ENCODE measurements around the gene SLC9A8.

Gene SLC9A8

DNA sequence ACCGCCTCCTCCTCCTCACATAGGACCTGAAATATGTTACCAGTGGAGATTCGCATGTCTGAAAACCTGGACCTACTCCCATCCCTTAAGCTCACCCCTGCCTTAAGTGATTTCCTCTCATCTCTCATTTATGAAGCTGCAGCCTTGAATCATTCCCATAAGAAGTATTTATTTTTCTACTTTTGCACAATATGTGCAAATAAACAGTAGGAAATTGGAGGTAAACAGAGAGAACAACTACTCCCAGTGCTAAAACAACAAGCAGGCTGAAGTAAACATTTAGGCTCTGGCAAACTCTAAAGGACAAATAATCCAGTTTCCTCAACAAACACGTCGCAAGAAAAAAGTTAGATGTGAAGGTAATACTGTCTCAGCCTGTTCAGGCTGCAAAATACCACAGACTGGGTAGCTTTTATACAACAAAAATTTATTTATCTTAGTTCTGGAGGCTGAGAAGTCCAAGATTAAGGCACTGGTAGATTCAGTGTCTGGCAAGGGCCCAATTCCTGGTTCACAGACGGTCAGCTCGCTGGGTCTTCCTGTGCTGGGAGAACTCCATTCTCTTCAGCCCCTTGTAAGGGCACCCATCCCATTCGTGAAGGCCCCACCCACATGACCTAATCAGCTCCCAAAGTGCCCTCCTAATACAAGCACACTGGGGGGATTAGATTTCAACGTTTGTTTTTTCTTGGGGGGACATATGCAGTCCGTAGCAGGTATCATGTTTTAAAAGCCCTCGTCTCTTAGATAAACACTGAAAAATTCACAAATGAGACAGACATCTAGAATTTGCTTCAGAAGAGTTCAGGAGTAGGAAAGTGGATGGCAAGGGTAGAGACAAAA is 87.1 kb downstream of the SLC9A8 start:
- DNase-seq: peak; percentile 34

DNA sequence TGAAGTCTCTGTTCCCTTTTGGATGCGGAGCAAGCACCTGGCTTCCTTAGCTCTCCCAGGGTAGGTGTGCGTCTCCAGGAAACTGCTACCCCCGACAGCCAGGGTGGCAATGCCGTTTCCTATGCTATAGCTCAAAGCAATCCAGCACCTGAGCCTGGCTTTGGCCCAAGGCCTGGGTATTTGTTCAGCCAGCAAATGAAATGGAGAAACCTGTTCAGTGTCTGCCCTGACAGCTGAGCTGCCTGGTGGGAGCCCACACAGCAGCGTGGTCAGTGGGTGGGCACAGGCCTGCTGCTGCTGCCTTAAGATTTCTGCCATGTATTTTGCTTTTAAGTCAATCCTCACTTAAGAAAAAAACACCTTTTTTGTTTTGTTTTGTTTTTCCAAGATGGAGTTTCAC is 89.0 kb downstream of the SLC9A8 start:
- peak; percentile 9 for DNase-seq

DNA sequence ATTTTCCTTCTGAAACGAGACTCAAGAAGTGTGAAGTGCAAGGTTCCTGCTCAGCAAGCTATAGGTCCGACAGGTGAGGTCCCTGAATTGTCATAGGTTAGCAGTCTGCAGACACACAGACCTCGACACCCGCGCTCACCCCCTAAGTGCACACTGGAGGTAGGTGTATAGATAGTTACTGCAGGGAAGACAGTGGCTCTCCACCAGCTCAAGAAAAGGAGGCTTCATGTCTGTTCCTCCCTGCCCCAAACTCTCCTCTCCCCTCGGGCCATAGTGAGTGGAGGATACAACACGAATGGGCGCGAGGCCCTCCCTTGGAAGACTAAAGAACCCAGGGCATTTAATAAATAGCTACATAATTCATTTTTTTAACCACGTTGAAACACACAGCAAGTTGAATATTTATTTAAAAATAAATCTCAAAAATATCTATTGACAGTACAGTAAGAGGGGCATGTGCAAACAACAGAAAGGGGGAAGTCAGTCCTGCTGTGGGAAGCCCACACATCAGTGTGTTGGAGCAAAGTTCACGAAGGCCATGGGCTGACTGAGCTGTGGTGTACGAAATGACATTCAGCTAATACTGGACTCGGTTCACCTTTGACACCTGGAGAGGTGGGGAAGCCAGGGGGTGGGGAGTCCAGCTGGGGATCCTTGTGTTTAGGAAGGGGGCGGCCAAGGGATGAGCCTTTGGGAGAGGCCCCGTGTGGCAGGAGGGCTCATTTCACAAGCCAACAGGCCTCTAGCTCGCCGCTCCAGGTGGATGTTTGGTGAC is 92.0 kb downstream of the SLC9A8 start:
- no peak for DNase-seq

DNA sequence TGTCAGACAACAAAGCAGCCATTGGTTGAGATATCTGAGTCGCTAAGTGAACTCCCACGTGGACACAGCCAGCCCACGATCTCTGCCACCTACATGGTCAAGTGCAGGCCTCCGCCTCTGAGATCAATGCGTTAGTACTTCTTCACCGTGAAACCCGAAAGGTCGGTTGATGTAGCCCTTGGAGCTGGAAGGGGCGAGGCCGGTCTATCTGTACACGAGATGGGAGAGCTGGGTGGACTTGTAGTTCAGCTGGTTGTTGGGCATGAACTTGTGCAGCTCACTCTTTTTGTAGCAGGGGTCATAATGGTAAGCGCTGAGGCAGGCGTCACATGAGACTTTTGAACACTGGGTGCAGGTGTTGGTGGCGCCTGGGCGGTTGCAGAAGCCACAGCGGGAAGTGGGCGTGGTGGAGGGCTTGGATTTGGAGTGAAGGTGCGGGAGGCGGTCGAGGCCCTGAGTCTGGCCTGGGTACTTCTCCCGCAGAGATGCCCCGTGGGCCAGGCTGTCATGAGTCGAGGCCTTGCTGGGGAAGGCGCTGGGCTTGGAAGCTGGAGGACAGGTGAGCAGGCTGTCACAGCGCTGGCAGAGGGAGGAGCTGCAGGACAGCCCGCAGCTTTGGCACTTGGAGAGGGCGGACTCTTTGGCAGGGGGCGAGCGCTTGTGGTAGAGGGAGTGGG is 92.9 kb downstream of the SLC9A8 start:
- DNase-seq: no peak

DNA sequence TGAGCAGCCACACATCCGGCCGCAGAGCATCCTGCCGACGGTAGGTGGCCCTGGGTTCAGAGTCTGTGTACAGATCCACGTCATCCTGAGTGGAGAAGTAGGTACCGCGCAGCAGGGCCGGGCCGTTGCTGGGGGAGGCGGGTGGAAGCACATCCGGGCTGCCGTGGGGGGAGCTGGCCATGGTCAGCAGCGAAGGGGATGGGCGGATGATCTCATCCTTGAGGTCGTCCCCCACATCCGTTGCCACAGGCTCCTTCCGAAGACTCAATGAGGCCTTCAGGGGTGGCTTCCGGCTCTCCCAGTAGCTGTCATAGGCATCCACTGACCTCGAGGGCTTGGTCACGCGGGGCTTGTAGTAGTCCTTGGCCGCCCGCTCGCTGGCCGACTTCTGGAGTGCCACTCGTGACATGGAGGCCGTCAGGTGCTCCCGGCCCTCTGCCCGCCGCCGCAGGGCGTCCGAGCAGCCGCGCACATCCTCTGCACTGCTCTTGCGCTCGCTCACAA is 93.5 kb downstream of the SLC9A8 start:
- DNase-seq: no peak

DNA sequence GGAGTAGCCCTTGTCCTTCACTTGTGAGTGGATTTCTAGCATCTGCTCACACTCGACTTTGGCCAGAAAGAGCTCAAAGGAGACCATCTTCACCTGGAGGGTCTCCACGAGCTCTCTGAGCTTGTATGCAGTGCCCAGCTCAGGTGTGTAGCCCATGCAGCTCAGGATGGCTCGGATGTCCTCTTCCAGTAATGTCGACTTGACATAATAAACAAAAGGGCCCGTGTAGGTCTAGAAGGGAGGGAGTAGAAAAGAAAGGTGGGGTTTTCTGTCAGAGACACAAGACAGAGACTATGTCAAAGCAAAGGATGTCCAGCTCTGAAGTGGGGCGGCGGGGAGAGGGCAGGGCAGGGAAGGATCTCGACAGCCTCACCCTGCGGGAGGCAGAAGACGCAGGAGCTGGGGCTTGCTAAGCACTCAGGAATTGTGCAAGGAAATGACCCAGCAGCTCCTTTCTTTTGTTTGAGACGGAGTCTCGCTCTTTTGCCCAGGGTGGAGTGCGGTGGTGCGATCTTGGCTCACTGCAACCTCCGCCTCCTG is 94.1 kb downstream of the SLC9A8 start:
- no peak for DNase-seq

DNA sequence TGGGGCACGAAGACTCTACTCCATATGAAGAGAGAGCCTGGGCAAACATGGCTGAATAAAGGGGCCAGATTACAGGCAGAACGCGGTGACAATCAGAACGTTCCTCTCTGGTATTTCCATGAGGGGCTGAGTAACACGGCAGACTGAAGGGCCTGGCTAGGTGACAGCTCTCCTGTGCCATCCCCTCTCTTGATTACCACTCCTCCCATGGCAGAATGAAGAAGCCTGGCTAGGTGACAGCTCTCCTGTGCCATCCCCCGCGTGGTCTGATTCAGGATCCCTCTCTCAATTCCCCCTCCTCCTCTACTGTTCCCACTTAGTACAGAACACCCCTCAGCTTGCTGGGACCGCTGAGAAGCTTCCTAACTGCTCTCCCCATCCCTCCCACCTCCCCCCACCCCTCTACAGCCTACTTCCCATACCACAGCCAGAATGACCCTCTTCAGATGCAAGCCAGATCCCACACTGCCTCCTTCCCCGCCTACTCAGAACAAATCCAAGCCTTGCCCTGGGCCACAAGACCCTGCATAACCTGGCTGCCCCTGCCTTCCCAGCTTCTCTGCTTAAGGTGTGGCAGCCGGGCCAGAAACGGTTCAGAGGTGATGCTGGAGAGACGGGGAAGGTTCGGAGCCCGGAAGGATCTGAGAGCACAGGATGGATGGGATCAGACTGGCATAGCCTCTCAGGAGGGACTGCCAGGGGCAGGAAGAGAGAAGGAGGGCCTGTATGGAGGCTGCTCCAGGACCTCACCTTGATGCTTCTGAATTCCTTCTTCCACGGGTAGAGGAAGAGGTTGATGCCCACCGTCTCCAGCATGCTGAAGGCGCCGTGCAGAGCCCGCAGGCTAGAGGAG is 95.0 kb downstream of the SLC9A8 start:
- DNase-seq: no peak

DNA sequence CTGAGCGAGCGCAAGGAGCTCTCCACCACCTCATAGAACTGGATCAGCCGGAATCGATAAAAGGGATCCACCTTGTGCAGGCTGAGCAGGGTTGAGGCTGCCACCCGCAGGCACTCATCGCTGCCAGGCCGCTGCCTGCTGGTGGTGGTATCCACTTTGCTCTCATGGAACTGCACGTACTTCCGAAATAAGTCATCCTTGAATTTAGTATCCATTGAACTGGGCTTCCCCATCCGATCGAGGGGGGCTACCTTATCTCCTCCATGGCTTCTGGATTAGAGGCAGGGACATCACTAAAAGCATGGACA is 95.6 kb downstream of the SLC9A8 start:
- no peak for DNase-seq

DNA sequence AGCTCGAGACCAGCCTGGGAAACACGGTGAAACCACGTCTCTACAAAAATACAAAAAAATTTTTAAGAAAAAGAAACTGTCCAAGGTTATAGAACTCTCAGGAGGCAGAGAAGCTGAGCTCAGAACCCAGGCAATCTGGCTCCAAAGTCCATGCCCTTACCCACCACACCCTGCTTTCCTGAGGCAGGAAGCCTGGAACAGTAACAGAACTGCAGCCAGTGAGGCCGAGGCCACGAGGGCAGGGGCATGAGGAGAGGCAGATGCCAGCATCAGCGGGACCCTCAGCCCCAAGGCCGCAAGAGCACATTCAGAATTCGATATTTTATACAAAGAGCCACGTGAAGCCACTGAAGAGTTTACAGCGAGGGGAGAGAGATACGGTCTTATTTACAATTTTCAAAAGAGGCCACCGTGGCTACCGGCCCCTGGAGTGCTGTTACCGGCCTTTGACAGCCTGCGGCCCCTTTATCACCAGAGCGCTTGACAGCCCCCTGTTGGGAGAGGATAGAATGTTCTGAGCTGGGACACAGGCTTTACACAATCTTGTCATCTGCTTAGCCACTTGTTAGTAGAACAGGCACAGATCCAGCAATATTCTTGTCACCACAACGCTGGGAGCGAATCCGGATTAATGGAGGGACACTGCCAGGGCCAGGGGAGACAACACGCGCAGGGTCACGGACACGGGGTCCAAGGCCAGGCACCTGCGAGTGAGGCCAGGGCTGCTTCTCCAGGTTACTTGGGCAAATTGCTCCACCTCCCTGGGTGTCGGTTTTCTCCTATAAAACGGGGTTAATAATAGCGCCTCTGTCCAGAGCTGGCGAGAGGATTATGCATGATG is 97.1 kb downstream of the SLC9A8 start:
- DNase-seq: no peak

DNA sequence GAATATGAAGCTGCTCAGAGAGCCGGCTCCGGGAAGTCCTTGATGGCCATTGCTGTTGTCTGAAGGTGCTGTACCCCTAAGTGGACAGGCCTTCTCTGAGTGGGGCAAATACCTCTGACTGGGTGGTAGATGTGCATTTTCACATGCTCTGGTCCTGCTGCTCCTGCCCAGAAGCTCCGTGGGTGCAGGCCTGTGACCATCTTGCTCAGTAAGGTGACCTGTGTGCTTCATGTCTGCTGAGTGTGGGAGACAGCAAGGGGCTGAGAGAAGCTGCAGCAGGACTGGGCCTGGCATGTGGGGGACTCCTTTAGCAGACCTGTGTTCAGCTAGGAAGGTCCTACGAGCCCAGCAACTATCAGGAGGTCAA is 97.7 kb downstream of the SLC9A8 start:
- DNase-seq: no peak

DNA sequence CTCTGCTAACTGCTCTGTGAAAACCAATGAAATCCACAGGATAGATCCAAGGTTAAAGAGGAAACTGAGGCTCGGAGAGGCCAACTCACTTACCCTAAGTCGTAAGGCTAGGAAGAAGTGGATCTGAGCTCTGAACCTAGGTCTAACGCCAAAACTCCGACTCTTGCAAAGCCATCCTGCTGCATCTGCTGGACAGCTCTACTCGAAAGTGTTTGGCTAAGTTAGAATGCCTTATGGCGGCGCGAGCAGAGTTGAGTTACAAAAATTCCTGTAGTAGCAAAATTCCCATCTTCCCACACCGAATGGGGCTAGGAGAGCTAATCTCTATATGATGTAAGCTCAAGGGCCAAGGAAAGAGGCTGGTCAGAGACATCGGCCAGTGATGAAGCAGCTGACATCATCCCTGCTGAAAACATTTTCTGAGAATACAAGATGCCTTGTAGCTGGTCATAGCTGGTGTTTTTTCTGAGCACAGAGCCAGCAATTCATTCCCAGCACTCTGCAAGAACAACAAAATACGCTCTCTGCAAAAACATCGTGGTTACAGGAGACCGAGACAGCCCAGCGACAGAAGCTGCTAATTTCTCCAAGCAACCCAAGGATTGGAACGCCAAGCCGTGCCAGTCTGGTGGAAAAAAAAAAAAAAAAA is 100.9 kb downstream of the SLC9A8 start:
- no peak for DNase-seq

DNA sequence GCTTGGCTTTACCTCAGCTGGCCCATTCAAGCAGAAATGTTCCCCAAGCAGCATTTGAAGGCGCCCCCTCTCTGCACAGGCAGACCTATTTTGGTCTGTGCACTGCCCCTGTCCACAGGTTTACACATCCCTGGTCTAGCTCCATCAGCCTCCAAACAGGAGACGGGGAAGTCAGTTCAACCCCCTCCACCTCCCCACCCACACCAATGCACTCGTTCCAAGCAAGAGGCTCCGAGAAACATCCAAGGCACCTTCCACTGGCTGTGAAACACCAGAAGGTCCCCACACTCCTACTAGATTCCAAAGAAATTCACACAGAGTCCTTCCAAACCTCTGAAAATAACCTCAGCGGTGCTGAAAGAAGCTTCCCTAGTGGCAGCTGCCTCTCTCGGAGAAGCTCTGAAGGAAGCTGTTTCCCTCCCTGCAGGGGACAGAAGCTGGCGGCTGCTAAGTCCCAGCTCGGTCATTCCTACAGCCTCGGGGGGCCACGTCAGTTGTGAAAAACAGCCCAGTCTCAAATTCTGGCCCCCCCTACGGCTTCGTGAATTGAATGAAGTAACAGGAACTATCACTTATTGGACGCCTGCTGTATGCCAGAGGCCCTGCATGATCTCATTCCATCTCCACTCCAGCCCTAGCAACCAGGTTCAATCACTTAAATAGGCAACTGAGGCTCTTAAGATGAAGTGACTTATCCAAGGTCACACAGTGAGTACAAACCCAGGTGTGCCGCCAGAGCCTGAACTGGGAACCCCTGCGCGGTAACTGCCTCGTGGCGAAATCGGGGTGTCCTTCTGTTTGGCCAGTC is 101.9 kb downstream of the SLC9A8 start:
- no peak for DNase-seq

DNA sequence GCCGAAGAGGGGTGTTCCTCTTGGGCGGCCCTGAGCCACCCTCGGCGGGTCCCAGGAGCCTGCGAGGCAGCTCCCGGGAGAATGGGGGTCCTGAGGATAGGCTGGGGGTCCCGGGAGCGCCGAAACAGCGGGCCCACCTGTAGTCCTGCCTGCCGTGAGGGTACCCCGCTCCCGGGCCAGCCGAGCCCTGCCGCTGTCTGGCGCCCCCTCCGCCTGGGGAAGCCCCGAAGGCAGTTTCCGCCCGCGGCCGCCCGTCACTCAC is 102.4 kb downstream of the SLC9A8 start:
- DNase-seq: no peak

DNA sequence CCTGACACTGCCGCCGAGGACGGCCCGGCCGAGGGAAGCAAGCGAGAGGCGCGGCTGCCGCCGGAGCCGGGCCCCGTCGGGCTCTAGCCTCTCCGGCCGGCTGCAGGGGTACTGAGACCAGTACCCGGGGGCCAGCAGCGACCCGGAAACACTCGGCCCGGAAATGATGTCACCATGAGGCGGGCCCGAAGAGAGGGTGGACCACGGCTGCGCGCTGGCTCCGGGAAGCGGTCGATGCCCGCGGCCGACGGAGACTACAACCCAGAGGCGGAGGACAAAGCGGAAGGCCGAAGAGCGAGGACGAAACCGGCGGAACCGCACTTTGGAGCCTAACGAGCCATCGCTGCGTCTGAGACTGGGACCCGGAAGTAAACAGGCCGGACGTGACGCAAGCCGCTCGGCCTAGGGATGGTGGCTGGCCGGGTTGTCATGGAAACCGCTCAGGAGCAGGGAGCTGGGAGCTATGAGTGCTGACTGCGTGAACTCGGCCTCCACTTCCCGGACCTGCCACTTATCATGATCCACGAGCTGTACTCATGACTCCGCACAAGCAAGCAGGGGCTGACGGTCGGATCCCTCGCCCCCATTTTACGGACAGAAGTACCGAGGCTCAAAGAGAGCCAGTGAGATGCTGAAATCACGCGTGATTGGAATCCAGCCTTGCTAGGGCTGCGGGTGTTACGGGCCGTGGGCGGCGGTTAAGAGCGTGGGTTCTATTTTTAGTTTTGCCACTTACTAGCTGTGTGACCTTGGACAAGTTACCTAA is 102.9 kb downstream of the SLC9A8 start, which contains the start of gene SPATA2:
Gene SPATA2, minus strand, starts transcription at position 150 of the 766 bp plus-strand sequence. CDS start 7,039 bp downstream, outside the sequence.
- peak; percentile 92 for DNase-seq

DNA sequence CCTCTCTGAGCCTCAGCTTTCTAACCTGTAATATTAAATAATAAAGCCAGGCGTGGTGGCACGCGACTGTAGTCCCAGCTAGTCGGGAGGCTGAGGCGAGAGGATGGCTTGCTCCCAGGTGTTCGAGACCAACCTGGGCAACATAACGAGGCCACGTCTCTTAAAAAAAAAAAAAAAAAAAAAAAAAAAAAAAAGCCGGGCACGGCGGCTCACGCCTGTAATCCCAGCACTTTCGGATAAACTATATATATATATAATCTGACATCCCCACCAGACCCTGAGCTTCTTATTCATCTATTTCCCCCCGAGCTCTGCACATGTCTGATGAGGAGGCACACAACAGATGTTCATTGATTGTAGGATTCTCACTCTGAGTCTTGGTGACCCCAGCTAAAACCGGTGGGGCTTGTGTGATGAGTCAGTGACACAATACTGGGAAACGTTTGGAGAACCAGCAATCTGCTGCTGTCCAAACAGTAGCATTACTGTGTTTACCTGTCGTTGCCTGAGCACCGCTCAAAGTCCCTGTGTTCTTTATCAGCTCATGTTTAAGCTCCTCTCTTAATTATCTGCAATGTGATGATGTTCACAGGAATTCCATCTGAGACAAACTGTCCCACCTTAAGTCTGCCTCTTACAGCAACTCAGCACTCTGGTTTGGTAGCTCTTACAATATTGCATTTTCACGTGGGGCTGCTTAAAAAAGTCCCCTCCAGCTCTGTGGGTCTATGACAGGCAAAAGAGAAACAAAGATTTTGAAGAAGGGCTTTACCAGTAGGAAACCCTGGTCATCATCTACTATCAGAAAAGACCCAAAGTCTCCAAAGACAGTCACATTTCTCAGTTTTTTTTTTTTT is 103.7 kb downstream of the SLC9A8 start:
- peak; percentile 87 for DNase-seq

DNA sequence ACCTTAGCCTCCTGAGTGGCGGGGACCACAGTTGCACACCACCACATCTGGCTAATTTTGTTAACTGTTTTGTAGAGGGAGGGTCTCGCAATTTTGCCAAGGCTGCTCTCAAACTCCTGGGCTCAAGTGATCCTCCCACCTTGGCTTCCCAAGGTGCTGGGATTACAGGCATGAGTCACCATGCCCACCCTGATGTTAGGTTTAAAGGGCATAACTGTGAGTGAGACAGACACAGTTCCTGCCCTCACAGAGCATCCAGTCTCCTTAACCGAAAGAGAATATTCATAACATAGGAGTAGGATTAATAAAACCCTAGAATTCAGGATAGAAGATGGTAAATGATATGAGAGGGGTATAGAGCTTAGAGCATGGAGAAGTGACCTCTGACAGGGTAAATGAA is 105.8 kb downstream of the SLC9A8 start:
- DNase-seq: no peak

DNA sequence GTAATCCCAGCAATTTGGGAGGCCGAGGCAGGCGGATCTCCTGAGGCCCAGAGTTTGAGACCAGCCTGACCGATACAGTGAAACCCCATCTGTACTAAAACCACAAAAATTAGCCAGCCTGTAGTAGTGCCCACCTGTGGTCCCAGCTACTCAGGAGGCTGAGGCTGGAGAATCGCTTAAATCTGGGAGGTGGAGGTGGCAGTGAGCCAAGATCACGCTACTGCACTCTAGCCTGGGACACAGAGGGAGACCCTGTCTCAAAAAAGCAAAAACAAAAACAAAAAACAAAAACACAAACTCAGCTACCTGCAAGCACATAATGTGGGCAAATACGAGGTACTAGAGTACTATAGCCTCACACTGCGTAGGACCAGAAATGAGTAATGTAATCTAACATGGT is 106.4 kb downstream of the SLC9A8 start:
- DNase-seq: no peak

DNA sequence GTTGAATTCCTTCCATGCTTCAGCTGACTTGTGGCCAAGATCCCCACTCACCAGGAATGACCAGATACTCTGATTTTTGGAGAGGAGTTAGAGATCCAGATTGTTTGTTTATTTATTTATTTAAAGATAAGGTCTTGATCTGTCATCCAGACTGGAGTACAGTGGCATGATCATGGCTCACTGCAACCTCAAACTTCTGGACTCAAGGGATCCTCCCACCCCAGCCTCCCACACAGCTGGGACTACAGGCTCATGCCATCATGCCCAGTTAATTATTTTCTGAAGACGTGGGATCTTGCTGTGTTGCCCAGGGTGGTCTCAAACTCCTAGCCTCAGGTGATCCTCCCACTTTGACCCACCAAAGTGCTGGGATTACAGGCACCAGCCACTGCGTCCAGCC is 106.8 kb downstream of the SLC9A8 start:
- no peak for DNase-seq
